Measurements from ENCODE around the gene MSGN1.

GRCh38 chr2:17863539-17863938 lies 47.3 kb downstream of the MSGN1 start:
- TF ChIP-seq CTCF (conservative IDR thresholded peaks at IDR 0.05; ENCODE audit: low read length) (no peak), EZH2phosphoT487 (IDR thresholded peaks at IDR 0.05; ENCODE audit: borderline replicate concordance) (no peak)
